K562 (cell line): ENCODE data around the gene RNASET2. TPM values are rescaled to one million over a fixed set of nuclear protein-coding genes. Genes with fewer than 3 reads are reported as not detected.

ENCODE experiments used
- CAMTA2 ChIP-seq: fragments of 250-450 bp; sonication (Bioruptor Pico); conservative IDR thresholded peaks from 2 replicates; pipeline ENCODE4 v1.5.1; 2022
- CBX8 ChIP-seq: fragments of 200-600 bp; sonication (generic); IDR thresholded peaks from 2 replicates; pipeline ENCODE4 v1.6.1; 2012; ENCODE audit warnings: borderline replicate concordance, mixed run types, low read depth, mild to moderate bottlenecking, moderate library complexity, mixed read lengths, low read length, control low read depth, inconsistent platforms; ENCODE audit not compliant: poor library complexity, severe bottlenecking; ENCODE audit errors: extremely low read depth
- DLX4 ChIP-seq: fragments of 250-450 bp; sonication (Bioruptor Pico); IDR thresholded peaks from 2 replicates; pipeline ENCODE4 v1.6.1; 2021; ENCODE audit warnings: mild to moderate bottlenecking
- EGR1 ChIP-seq: fragments of 450-650 bp; conservative IDR thresholded peaks from 2 replicates; pipeline ENCODE4 v1.6.1; 2017; ENCODE audit warnings: mild to moderate bottlenecking
- ETV1 ChIP-seq: fragments of 450-650 bp; conservative IDR thresholded peaks from 2 replicates; pipeline ENCODE4 v1.6.1; 2016; ENCODE audit warnings: missing genetic modification characterization, control low read depth, low read depth, missing compliant biosample characterization
- FOXJ3 ChIP-seq: sonication (generic); formaldehyde crosslinking; IDR thresholded peaks from 2 replicates; pipeline ENCODE4 v1.4.0; 2020; ENCODE audit warnings: mild to moderate bottlenecking, missing genetic modification reagents
- GMEB1 ChIP-seq: fragments of 250-450 bp; sonication (Bioruptor Pico); IDR thresholded peaks from 2 replicates; pipeline ENCODE4 v1.4.0; 2020; ENCODE audit warnings: mild to moderate bottlenecking
- JUN ChIP-seq, 2 experiments: sonication (generic) in 1 of 2; formaldehyde crosslinking in 1 of 2; IDR thresholded peaks; 2 replicates each; pipeline versions ENCODE4 v1.6.1 to v1.8.0; 2012 to 2022; ENCODE audit warnings: borderline replicate concordance in 2 of 2, mild to moderate bottlenecking in 2 of 2, improper control_type of control experiment in 1 of 2, low read depth in 1 of 2, low read length in 1 of 2, missing genetic modification reagents in 1 of 2
- LEF1 ChIP-seq: fragments of 450-650 bp; IDR thresholded peaks from 2 replicates; pipeline ENCODE4 v1.6.1; 2016; ENCODE audit warnings: mild to moderate bottlenecking
- MAFK ChIP-seq: IDR thresholded peaks from 2 replicates; pipeline ENCODE4 v1.6.1; 2011; ENCODE audit warnings: low read length, improper control_type of control experiment
- MYC ChIP-seq, 2 experiments: fragments of 250-450 bp in 1 of 2; sonication (Bioruptor Pico) in 1 of 2; IDR thresholded peaks; 2 replicates each; pipeline versions ENCODE4 v1.5.1 to v1.6.1; 2012 to 2021; ENCODE audit warnings: low read depth in 2 of 2, borderline replicate concordance in 1 of 2, improper control_type of control experiment in 1 of 2, low read length in 1 of 2, mild to moderate bottlenecking in 1 of 2, moderate library complexity in 1 of 2
- NFE2 ChIP-seq: IDR thresholded peaks from 2 replicates; pipeline ENCODE4 v1.6.1; 2014; ENCODE audit warnings: antibody characterized with exemption, low read depth
- PBX2 ChIP-seq, 2 experiments: IDR thresholded peaks in 1 of 2; conservative IDR thresholded peaks in 1 of 2; 2 replicates each; pipeline ENCODE4 v1.6.1; 2016; ENCODE audit warnings: low read depth in 2 of 2, mild to moderate bottlenecking in 1 of 2, missing compliant biosample characterization in 1 of 2, missing genetic modification characterization in 1 of 2, moderate library complexity in 1 of 2
- RBM14 ChIP-seq: fragments of 200-400 bp; formaldehyde crosslinking; IDR thresholded peaks from 2 replicates; pipeline ENCODE4 v1.6.1; 2018; ENCODE audit warnings: low read depth, mild to moderate bottlenecking, low read length, moderate library complexity, borderline replicate concordance; ENCODE audit not compliant: insufficient read depth
- RFX5 ChIP-seq: IDR thresholded peaks from 2 replicates; pipeline ENCODE4 v1.6.1; 2011; ENCODE audit warnings: low read depth, mild to moderate bottlenecking, improper control_type of control experiment, low read length
- SMARCC2 ChIP-seq: fragments of 450-650 bp; IDR thresholded peaks from 2 replicates; pipeline ENCODE4 v1.6.1; 2017; ENCODE audit warnings: antibody characterized with exemption, moderate library complexity, mild to moderate bottlenecking, low read depth
- SNAPC5 ChIP-seq: fragments of 250-450 bp; sonication (Bioruptor Pico); IDR thresholded peaks from 2 replicates; pipeline ENCODE4 v1.8.0; 2021; ENCODE audit warnings: moderate library complexity, mild to moderate bottlenecking, inconsistent platforms
- ZC3H4 ChIP-seq: sonication (generic); formaldehyde crosslinking; IDR thresholded peaks from 2 replicates; pipeline ENCODE4 v1.9.0; 2021; ENCODE audit warnings: missing genetic modification reagents, borderline replicate concordance
- ZFP36 ChIP-seq: fragments of 150-350 bp; IDR thresholded peaks from 2 replicates; pipeline ENCODE4 v1.6.1; 2018; ENCODE audit warnings: low read length, low read depth; ENCODE audit not compliant: partially characterized antibody
- ZFPM2 ChIP-seq: fragments of 250-450 bp; sonication (Bioruptor Pico); IDR thresholded peaks from 2 replicates; pipeline ENCODE4 v1.5.1; 2022; ENCODE audit warnings: mild to moderate bottlenecking
- ZNF124 ChIP-seq: sonication (generic); formaldehyde crosslinking; IDR thresholded peaks from 2 replicates; pipeline ENCODE4 v1.8.1; 2022; ENCODE audit warnings: missing genetic modification reagents
- ZNF224 ChIP-seq: sonication (generic); formaldehyde crosslinking; IDR thresholded peaks from 2 replicates; pipeline ENCODE4 v1.8.0; 2022; ENCODE audit warnings: mild to moderate bottlenecking, missing genetic modification reagents
- ZNF24 ChIP-seq: fragments of 450-650 bp; IDR thresholded peaks from 2 replicates; pipeline ENCODE4 v1.6.1; 2016
- ZNF668 ChIP-seq: fragments of 250-450 bp; sonication (Bioruptor Pico); IDR thresholded peaks from 2 replicates; pipeline ENCODE4 v1.8.0; 2022; ENCODE audit warnings: mild to moderate bottlenecking, inconsistent platforms
- polyA plus RNA-seq, 8 experiments: library from polyadenylated mRNA; depleted of rRNA in 4 of 8; stranded (reverse) in 5 of 8; unstranded in 3 of 8; fragments of >200 nt; fragmentation: Nextera tagmentation in 2 of 8; fragmentation: Illumina TruSeq in 1 of 8; extraction: Ambion mirVana in 2 of 8; extraction: Trizol in 1 of 8; gene quantifications; 2 replicates each; pipeline versions ENCODE4 v1.2.1 to v1.2.3, GENCODE V29; 2011 to 2014; ENCODE audit warnings: inconsistent platforms in 1 of 8, missing spikeins in 1 of 8
- total RNA-seq, 7 experiments: library from RNA; depleted of rRNA in 6 of 7; stranded (reverse); fragments of >200 nt in 6 of 7; fragmentation: Illumina TruSeq in 2 of 7; extraction: Trizol in 2 of 7; gene quantifications; 2 replicates each; pipeline versions ENCODE4 v1.2.1 to v1.2.3, GENCODE V29; 2011 to 2021; ENCODE audit warnings: low replicate concordance in 1 of 7

The RNASET2 gene
- total and polyA plus RNA-seq, 9 of the 15 experiments (the other 6 are each of a cell fraction or from before 2014, with no cell fraction given): 7.4 to 141 (median 91.3) TPM

- peak; percentile 68 for TF ChIP-seq MAFK
- no peak for TF ChIP-seq RBM14
- no peak for TF ChIP-seq ZNF668
- TF ChIP-seq MYC (IDR thresholded peaks at IDR 0.05; ENCODE audit: low read depth, low read length): no peak
- TF ChIP-seq MYC (CRISPR knock-in tag; IDR thresholded peaks at IDR 0.05; ENCODE audit: borderline replicate concordance, low read depth): no peak
- TF ChIP-seq ETV1 (tag): no peak
- TF ChIP-seq PBX2 (CRISPR knock-in tag; IDR thresholded peaks at IDR 0.05; ENCODE audit: low read depth): no peak
- no peak for TF ChIP-seq PBX2 (tag; conservative IDR thresholded peaks at IDR 0.05; ENCODE audit: low read depth)
- no peak for TF ChIP-seq GMEB1 (CRISPR knock-in tag)
- TF ChIP-seq ZC3H4 (CRISPR knock-in tag): no peak
- TF ChIP-seq ZFP36: peak; percentile 18
- no peak for TF ChIP-seq ZNF224 (CRISPR knock-in tag)
- no peak for TF ChIP-seq CBX8
- TF ChIP-seq RFX5: no peak
- 0 out of 2 replicates have a peak, but pooled peaks have one; percentile 56 for TF ChIP-seq SMARCC2
- TF ChIP-seq JUN (IDR thresholded peaks at IDR 0.05; ENCODE audit: borderline replicate concordance, low read depth, low read length): peak; percentile 88; the same call in 1 of the 2 replicates
- TF ChIP-seq JUN (CRISPR knock-in tag; IDR thresholded peaks at IDR 0.05; ENCODE audit: borderline replicate concordance): no peak
- peak; percentile 88 for TF ChIP-seq NFE2
- no peak for TF ChIP-seq ZFPM2 (CRISPR knock-in tag)
- no peak for TF ChIP-seq CAMTA2
- no peak for TF ChIP-seq LEF1
- no peak for TF ChIP-seq SNAPC5 (CRISPR knock-in tag)
- peak; percentile 49 for TF ChIP-seq EGR1
- TF ChIP-seq ZNF124 (CRISPR knock-in tag): no peak
- TF ChIP-seq FOXJ3 (CRISPR knock-in tag): no peak
- TF ChIP-seq DLX4: no peak
- no peak for TF ChIP-seq ZNF24
Measured at GRCh38 chr6:166940643-166941068, 15.7 kb downstream of the RNASET2 start (continued).
